Measurements from ENCODE around the gene MT1B.
A peak's percentile ranks its signal among the peaks of the same experiment; 100 is the strongest.
"Not testable (repeated sequence)": the region's sequence is repeated elsewhere in the genome, so short reads cannot be mapped to it uniquely, and the experiment has no call there.

Gene MT1B

GRCh38 chr16:56667581-56668571 is 16.2 kb downstream of the MT1B start, which contains the start of gene MT1G:
Gene MT1G (minus strand): TSS chr16:56668065. CDS start chr16:56667993, 72 bp downstream.
- DNase-seq (ENCODE audit: low spot score), result no peak

- no peak for DNase-seq (ENCODE audit: low spot score)
Observed at GRCh38 chr16:56669005-56669839, 17.5 kb downstream of the MT1B start, which contains the start of gene MT1H. Gene MT1H (plus strand): TSS chr16:56669814. CDS start chr16:56669885, 71 bp downstream.

GRCh38 chr16:56669840-56670619 is 18.3 kb downstream of the MT1B start:
- no peak for DNase-seq (ENCODE audit: low spot score)

GRCh38 chr16:56670620-56670934 is 18.9 kb downstream of the MT1B start:
- DNase-seq (ENCODE audit: low spot score), result no peak

GRCh38 chr16:56671691-56672090 is 20.0 kb downstream of the MT1B start:
- DNase-seq (ENCODE audit: low spot score), result not testable (repeated sequence)

- DNase-seq (ENCODE audit: low spot score), result not testable (repeated sequence)
Observed at GRCh38 chr16:56672171-56672570, 20.5 kb downstream of the MT1B start.

GRCh38 chr16:56672761-56673536 is 21.3 kb downstream of the MT1B start:
- no peak for DNase-seq (ENCODE audit: low spot score)

- DNase-seq (ENCODE audit: low spot score), result no peak
Observed at GRCh38 chr16:56673921-56674320, 22.2 kb downstream of the MT1B start.

- not testable (repeated sequence) for DNase-seq (ENCODE audit: low spot score)
Observed at GRCh38 chr16:56674570-56674969, 22.9 kb downstream of the MT1B start.

GRCh38 chr16:56675685-56676210 is 24.1 kb downstream of the MT1B start:
- DNase-seq (ENCODE audit: low spot score), result no peak

GRCh38 chr16:56677474-56677873 is 25.8 kb downstream of the MT1B start:
- DNase-seq (ENCODE audit: low spot score), result no peak

- no peak for DNase-seq (ENCODE audit: low spot score)
Observed at GRCh38 chr16:56679078-56679730, 27.5 kb downstream of the MT1B start.

- DNase-seq (ENCODE audit: low spot score), result no peak
Observed at GRCh38 chr16:56679818-56680217, 28.1 kb downstream of the MT1B start.

GRCh38 chr16:56681939-56682702 is 30.4 kb downstream of the MT1B start, which contains the start of gene MT1X:
Gene MT1X (plus strand): TSS chr16:56682470. CDS start chr16:56682541, 71 bp downstream.
- peak; percentile 73 for DNase-seq (ENCODE audit: low spot score)

- DNase-seq (ENCODE audit: low spot score), result no peak
Observed at GRCh38 chr16:56682703-56683397, 31.2 kb downstream of the MT1B start.

- DNase-seq (ENCODE audit: low spot score), result no peak
Observed at GRCh38 chr16:56683424-56684172, 31.9 kb downstream of the MT1B start.

- no peak for DNase-seq (ENCODE audit: low spot score)
Observed at GRCh38 chr16:56684256-56684925, 32.7 kb downstream of the MT1B start.
